Measurements from ENCODE around the gene PLEKHA8. TPM values are rescaled to one million over a fixed set of nuclear protein-coding genes. Genes with fewer than 3 reads are reported as not detected.

PLEKHA8 gene
- total RNA-seq, 1 donor from 2014 or later = 20.3 TPM

GRCh38 chr7:30164567-30164966, 136.4 kb downstream of the PLEKHA8 start:
- TF ChIP-seq CTCF (IDR thresholded peaks at IDR 0.05) = peak; percentile 82
- Mint-ChIP-seq H3K27ac (ENCODE audit: unreplicated experiment) (no peak overlapping the region), H3K36me3 (ENCODE audit: low read depth) (peaks cover 4% of the 10 kb centered on the region), H3K27me3 (ENCODE audit: low read depth) (no peaks in the 10 kb centered on the region), H3K4me1 (ENCODE audit: low read depth) (peaks cover 39% of the 10 kb centered on the region), H3K9me3 (ENCODE audit: low read depth) (no peaks in the 10 kb centered on the region), H3K4me3 (ENCODE audit: unreplicated experiment) (no peak overlapping the region)
- DNase-seq (ENCODE audit: low spot score) = no peak

GRCh38 chr7:30165590-30165989, 137.4 kb downstream of the PLEKHA8 start:
- no peak overlapping the region for H3K4me3 Mint-ChIP-seq (ENCODE audit: unreplicated experiment)

GRCh38 chr7:30166155-30166840, 138.1 kb downstream of the PLEKHA8 start:
- no peak overlapping the region for H3K27ac Mint-ChIP-seq (ENCODE audit: unreplicated experiment)
- no peak overlapping the region for H3K4me3 Mint-ChIP-seq (ENCODE audit: unreplicated experiment)
- peaks cover 48% of the 10 kb centered on the region for H3K4me1 Mint-ChIP-seq (ENCODE audit: low read depth)
- TF ChIP-seq CTCF (IDR thresholded peaks at IDR 0.05) = no peak
- peaks cover 3% of the 10 kb centered on the region for H3K36me3 Mint-ChIP-seq (ENCODE audit: low read depth)
- no peaks in the 10 kb centered on the region for H3K27me3 Mint-ChIP-seq (ENCODE audit: low read depth)
- no peak for DNase-seq (ENCODE audit: low spot score)
- no peaks in the 10 kb centered on the region for H3K9me3 Mint-ChIP-seq (ENCODE audit: low read depth)

More at GRCh38 chr7:30165590-30165989, 137.4 kb downstream of the PLEKHA8 start:
- Mint-ChIP-seq H3K9me3 (ENCODE audit: low read depth) (no peaks in the 10 kb centered on the region), H3K27ac (ENCODE audit: unreplicated experiment) (no peak overlapping the region), H3K27me3 (ENCODE audit: low read depth) (no peaks in the 10 kb centered on the region), H3K4me1 (ENCODE audit: low read depth) (peaks cover 44% of the 10 kb centered on the region), H3K36me3 (ENCODE audit: low read depth) (peaks cover 4% of the 10 kb centered on the region)
- no peak for DNase-seq (ENCODE audit: low spot score)
- no peak for TF ChIP-seq CTCF (IDR thresholded peaks at IDR 0.05)

- no peak for DNase-seq (ENCODE audit: low spot score)
- no peak overlapping the region for H3K27ac Mint-ChIP-seq (ENCODE audit: unreplicated experiment)
Measured at GRCh38 chr7:30166841-30167235, 138.6 kb downstream of the PLEKHA8 start.

GRCh38 chr7:30167901-30168300, 139.7 kb downstream of the PLEKHA8 start:
- Mint-ChIP-seq H3K27ac (ENCODE audit: unreplicated experiment) (no peak overlapping the region), H3K4me1 (ENCODE audit: low read depth) (peaks cover 53% of the 10 kb centered on the region), H3K4me3 (ENCODE audit: unreplicated experiment) (no peak overlapping the region), H3K27me3 (ENCODE audit: low read depth) (no peaks in the 10 kb centered on the region), H3K36me3 (ENCODE audit: low read depth) (peaks cover 3% of the 10 kb centered on the region), H3K9me3 (ENCODE audit: low read depth) (no peaks in the 10 kb centered on the region)
- no peak for TF ChIP-seq CTCF (IDR thresholded peaks at IDR 0.05)
- DNase-seq (ENCODE audit: low spot score) = no peak

More at GRCh38 chr7:30166841-30167235, 138.6 kb downstream of the PLEKHA8 start:
- no peaks in the 10 kb centered on the region for H3K9me3 Mint-ChIP-seq (ENCODE audit: low read depth)
- H3K4me3 Mint-ChIP-seq (ENCODE audit: unreplicated experiment) = no peak overlapping the region
- TF ChIP-seq CTCF (IDR thresholded peaks at IDR 0.05) = no peak
- peaks cover 52% of the 10 kb centered on the region for H3K4me1 Mint-ChIP-seq (ENCODE audit: low read depth)
- peaks cover 3% of the 10 kb centered on the region for H3K36me3 Mint-ChIP-seq (ENCODE audit: low read depth)
- H3K27me3 Mint-ChIP-seq (ENCODE audit: low read depth) = no peaks in the 10 kb centered on the region

Measured in chondrocyte (in vitro differentiated cells).